ENCODE results near the gene IL1R2. TPM values are rescaled to one million over a fixed set of nuclear protein-coding genes. Genes with fewer than 3 reads are reported as not detected.

Gene IL1R2
- total and polyA plus RNA-seq, 9 of the 15 experiments (the other 6 are each of a cell fraction or from before 2014, with no cell fraction given): 0.13 TPM; not detected in 8

DNA sequence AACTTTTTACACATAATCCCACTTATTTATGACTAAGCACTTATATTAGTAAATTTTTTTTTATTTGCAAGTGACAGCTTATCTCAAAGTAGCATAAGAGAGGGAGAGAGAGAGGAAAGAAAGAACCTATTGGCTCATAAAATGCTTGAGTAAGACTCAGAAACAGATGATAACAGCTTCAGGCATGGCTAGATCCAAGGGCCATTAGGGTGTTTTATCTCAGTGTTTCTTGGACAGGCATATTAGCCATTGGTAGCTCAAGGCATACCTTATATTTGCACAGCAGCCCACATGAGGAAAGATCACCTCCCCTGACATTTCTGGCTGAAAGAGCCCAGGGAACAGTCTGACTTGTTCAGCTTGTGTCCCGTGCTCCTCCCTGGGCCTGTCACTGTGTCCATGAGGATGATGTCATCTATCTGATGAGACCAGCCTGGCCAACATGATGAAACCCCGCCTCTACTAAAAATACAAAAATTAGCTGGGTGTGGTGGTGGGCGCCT is 64.4 kb downstream of the IL1R2 start (continued):
- TF ChIP-seq, protein P1, sequence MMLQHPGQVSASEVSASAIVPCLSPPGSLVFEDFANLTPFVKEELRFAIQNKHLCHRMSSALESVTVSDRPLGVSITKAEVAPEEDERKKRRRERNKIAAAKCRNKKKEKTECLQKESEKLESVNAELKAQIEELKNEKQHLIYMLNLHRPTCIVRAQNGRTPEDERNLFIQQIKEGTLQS (IDR thresholded peaks at IDR 0.05): peak; percentile 99
- TF ChIP-seq, protein P1 (CRISPR knock-in tag; conservative IDR thresholded peaks at IDR 0.05): no peak
- TF ChIP-seq SETDB1 (IDR thresholded peaks at IDR 0.05; ENCODE audit: low read length): no peak
- no peak for TF ChIP-seq NR4A1 (CRISPR knock-in tag; IDR thresholded peaks at IDR 0.05)
- 0 out of 2 replicates have a peak, but pooled peaks have one; percentile 50 for TF ChIP-seq NR4A1 (tag; IDR thresholded peaks at IDR 0.05)
- no peak for TF ChIP-seq ZNF3 (CRISPR knock-in tag; IDR thresholded peaks at IDR 0.05)
- TF ChIP-seq POLR2B (IDR thresholded peaks at IDR 0.05; ENCODE audit: low read depth, partially characterized antibody): no peak
- no peak for TF ChIP-seq FOXP1 (CRISPR knock-in tag; IDR thresholded peaks at IDR 0.05)
- TF ChIP-seq ETV1 (tag; conservative IDR thresholded peaks at IDR 0.05; ENCODE audit: low read depth): no peak
- TF ChIP-seq CBX2 (IDR thresholded peaks at IDR 0.05; ENCODE audit: insufficient read depth, low read length, poor library complexity, severe bottlenecking): no peak
- no peak for TF ChIP-seq ZNF778 (CRISPR knock-in tag; IDR thresholded peaks at IDR 0.05)
- no peak for TF ChIP-seq NCOA6 (IDR thresholded peaks at IDR 0.05)
- TF ChIP-seq ZNF431 (CRISPR knock-in tag; IDR thresholded peaks at IDR 0.05): no peak
- TF ChIP-seq HNRNPLL (IDR thresholded peaks at IDR 0.05; ENCODE audit: low read depth, low read length, poor library complexity, severe bottlenecking): no peak
- TF ChIP-seq SOX6 (IDR thresholded peaks at IDR 0.05): peak; percentile 36; the same call in 1 of the 2 replicates
- TF ChIP-seq SMARCA5 (IDR thresholded peaks at IDR 0.05): no peak
- TF ChIP-seq, protein P2, sequence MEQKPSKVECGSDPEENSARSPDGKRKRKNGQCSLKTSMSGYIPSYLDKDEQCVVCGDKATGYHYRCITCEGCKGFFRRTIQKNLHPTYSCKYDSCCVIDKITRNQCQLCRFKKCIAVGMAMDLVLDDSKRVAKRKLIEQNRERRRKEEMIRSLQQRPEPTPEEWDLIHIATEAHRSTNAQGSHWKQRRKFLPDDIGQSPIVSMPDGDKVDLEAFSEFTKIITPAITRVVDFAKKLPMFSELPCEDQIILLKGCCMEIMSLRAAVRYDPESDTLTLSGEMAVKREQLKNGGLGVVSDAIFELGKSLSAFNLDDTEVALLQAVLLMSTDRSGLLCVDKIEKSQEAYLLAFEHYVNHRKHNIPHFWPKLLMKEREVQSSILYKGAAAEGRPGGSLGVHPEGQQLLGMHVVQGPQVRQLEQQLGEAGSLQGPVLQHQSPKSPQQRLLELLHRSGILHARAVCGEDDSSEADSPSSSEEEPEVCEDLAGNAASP (IDR thresholded peaks at IDR 0.05): no peak
- TF ChIP-seq MXI1 (IDR thresholded peaks at IDR 0.05; ENCODE audit: low read depth, low read length): no peak
- no peak for TF ChIP-seq EHMT2 (IDR thresholded peaks at IDR 0.05)
- no peak for TF ChIP-seq TSC22D4 (tag; IDR thresholded peaks at IDR 0.05)
- TF ChIP-seq, protein P3, sequence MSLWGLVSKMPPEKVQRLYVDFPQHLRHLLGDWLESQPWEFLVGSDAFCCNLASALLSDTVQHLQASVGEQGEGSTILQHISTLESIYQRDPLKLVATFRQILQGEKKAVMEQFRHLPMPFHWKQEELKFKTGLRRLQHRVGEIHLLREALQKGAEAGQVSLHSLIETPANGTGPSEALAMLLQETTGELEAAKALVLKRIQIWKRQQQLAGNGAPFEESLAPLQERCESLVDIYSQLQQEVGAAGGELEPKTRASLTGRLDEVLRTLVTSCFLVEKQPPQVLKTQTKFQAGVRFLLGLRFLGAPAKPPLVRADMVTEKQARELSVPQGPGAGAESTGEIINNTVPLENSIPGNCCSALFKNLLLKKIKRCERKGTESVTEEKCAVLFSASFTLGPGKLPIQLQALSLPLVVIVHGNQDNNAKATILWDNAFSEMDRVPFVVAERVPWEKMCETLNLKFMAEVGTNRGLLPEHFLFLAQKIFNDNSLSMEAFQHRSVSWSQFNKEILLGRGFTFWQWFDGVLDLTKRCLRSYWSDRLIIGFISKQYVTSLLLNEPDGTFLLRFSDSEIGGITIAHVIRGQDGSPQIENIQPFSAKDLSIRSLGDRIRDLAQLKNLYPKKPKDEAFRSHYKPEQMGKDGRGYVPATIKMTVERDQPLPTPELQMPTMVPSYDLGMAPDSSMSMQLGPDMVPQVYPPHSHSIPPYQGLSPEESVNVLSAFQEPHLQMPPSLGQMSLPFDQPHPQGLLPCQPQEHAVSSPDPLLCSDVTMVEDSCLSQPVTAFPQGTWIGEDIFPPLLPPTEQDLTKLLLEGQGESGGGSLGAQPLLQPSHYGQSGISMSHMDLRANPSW (CRISPR knock-in tag; IDR thresholded peaks at IDR 0.05): no peak
- TF ChIP-seq, protein P4, sequence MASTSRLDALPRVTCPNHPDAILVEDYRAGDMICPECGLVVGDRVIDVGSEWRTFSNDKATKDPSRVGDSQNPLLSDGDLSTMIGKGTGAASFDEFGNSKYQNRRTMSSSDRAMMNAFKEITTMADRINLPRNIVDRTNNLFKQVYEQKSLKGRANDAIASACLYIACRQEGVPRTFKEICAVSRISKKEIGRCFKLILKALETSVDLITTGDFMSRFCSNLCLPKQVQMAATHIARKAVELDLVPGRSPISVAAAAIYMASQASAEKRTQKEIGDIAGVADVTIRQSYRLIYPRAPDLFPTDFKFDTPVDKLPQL (IDR thresholded peaks at IDR 0.05; ENCODE audit: extremely low read depth, insufficient read length): no peak
- no peak for TF ChIP-seq GTF2A2 (tag; IDR thresholded peaks at IDR 0.05)
- no peak for TF ChIP-seq XRCC4 (IDR thresholded peaks at IDR 0.05; ENCODE audit: extremely low read depth, insufficient read depth, insufficient read length)
- TF ChIP-seq RBBP5 (IDR thresholded peaks at IDR 0.05; ENCODE audit: borderline replicate concordance, insufficient read depth, low read length, poor library complexity, severe bottlenecking): no peak

All from K562 (cell line).